ENCODE results near the gene ZNF544.
"Not testable (repeated sequence)": the region's sequence is repeated elsewhere in the genome, so short reads cannot be mapped to it uniquely, and the experiment has no call there.

Gene ZNF544

GRCh38 chr19:58229255-58229639, 533 bp downstream of the ZNF544 start:
- Histone ChIP-seq H3K27ac (ENCODE audit: low read depth, low read length) (peak overlapping the region; percentile 88), H2BK120ac (ENCODE audit: low read depth, low read length) (no peak overlapping the region)

GRCh38 chr19:58237324-58237723, 8.6 kb downstream of the ZNF544 start:
- H4K8ac ChIP-seq (ENCODE audit: low read depth, low read length): no peak overlapping the region
- no peak overlapping the region for H3K18ac ChIP-seq (ENCODE audit: low read length)
- H3K79me1 ChIP-seq (ENCODE audit: low read length): peaks cover 19% of the 10 kb centered on the region
- no peak overlapping the region for H3K9ac ChIP-seq (ENCODE audit: low read length)
- no peaks in the 10 kb centered on the region for H3K4me1 ChIP-seq (ENCODE audit: control insufficient read depth, low read depth, low read length)
- H3K56ac ChIP-seq (ENCODE audit: low read length): no peak overlapping the region
- no peak overlapping the region for H3K4me3 ChIP-seq (ENCODE audit: low read length)
- no peak overlapping the region for H3K23ac ChIP-seq (ENCODE audit: low read length)
- DNase-seq: no peak
- H3K27me3 ChIP-seq (ENCODE audit: insufficient read depth, low read length, poor library complexity): no peaks in the 10 kb centered on the region
- H3K79me2 ChIP-seq (ENCODE audit: control insufficient read depth, insufficient read depth, low read length): peaks cover 16% of the 10 kb centered on the region
- no peak overlapping the region for H3K27ac ChIP-seq (ENCODE audit: low read depth, low read length)
- no CpG with 5 or more reads among the region's 10 CpGs for WGBS (ENCODE audit: extremely low coverage, insufficient coverage, low lambda C conversion rate)
- no peak overlapping the region for H4K5ac ChIP-seq (ENCODE audit: low read length)
- no peak overlapping the region for H2BK120ac ChIP-seq (ENCODE audit: low read depth, low read length)
- H2AK5ac ChIP-seq (ENCODE audit: low read length): no peak overlapping the region
- no peak overlapping the region for H3K4ac ChIP-seq (ENCODE audit: low read depth, low read length)
- H3K36me3 ChIP-seq (ENCODE audit: control insufficient read depth, insufficient read depth, low read length): peaks cover 24% of the 10 kb centered on the region
- no peak overlapping the region for H3K4me2 ChIP-seq (ENCODE audit: low read length)
- no peak overlapping the region for H2BK15ac ChIP-seq (replicated peaks; ENCODE audit: low read depth)
- no peak overlapping the region for H2BK5ac ChIP-seq (ENCODE audit: low read length)

More at GRCh38 chr19:58229255-58229639, 533 bp downstream of the ZNF544 start:
- H2BK15ac ChIP-seq (replicated peaks; ENCODE audit: low read depth): no peak overlapping the region
- no peak overlapping the region for H4K8ac ChIP-seq (ENCODE audit: low read depth, low read length)
- H3K4ac ChIP-seq (ENCODE audit: low read depth, low read length): peak overlapping the region; percentile 94
- H3K4me2 ChIP-seq (ENCODE audit: low read length): peak overlapping the region; percentile 96
- DNase-seq: peak; percentile 76
- peak overlapping the region; percentile 96 for H3K56ac ChIP-seq (ENCODE audit: low read length)
- H3K27me3 ChIP-seq (ENCODE audit: insufficient read depth, low read length, poor library complexity): no peaks in the 10 kb centered on the region
- no peak overlapping the region for H2BK5ac ChIP-seq (ENCODE audit: low read length)
- peaks cover 24% of the 10 kb centered on the region for H3K79me1 ChIP-seq (ENCODE audit: low read length)
- H3K23ac ChIP-seq (ENCODE audit: low read length): peak overlapping the region; percentile 98
- peak overlapping the region; percentile 14 for H2AK5ac ChIP-seq (ENCODE audit: low read length)
- WGBS (ENCODE audit: extremely low coverage, insufficient coverage, low lambda C conversion rate): no CpG with 5 or more reads among the region's 13 CpGs
- peaks cover 9% of the 10 kb centered on the region for H3K4me1 ChIP-seq (ENCODE audit: control insufficient read depth, low read depth, low read length)
- peak overlapping the region; percentile 52 for H3K18ac ChIP-seq (ENCODE audit: low read length)
- H3K9ac ChIP-seq (ENCODE audit: low read length): peak overlapping the region; percentile 92
- peaks cover 22% of the 10 kb centered on the region for H3K79me2 ChIP-seq (ENCODE audit: control insufficient read depth, insufficient read depth, low read length)
- no peak overlapping the region for H4K5ac ChIP-seq (ENCODE audit: low read length)
- H3K4me3 ChIP-seq (ENCODE audit: low read length): peak overlapping the region; percentile 92
- H3K36me3 ChIP-seq (ENCODE audit: control insufficient read depth, insufficient read depth, low read length): peaks cover 21% of the 10 kb centered on the region

DNA sequence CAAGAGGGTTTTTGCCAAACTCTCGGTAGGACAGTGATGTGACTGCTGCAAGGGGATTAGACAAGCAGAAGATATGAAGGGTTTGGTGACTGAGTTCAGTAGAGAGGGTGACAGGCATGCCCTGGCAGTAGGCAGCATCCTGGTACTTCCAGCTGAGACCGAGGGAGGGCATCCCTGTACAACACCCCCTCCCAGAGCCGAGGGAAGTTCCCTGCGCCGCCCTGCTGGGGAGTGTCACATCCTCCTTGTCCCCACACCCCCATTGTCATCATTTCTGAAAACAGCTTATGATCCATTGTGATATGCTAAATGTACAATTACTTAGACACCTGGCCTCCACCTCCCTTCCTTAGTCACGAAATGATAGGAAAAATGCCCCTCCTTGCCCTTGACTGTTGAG, 14.6 kb downstream of the ZNF544 start:
- Histone ChIP-seq H3K27me3 (ENCODE audit: insufficient read depth, low read length, poor library complexity) (no peaks in the 10 kb centered on the region), H3K4me3 (ENCODE audit: low read length) (no peak overlapping the region), H3K79me2 (ENCODE audit: control insufficient read depth, insufficient read depth, low read length) (peaks cover 6% of the 10 kb centered on the region), H3K9ac (ENCODE audit: low read length) (no peak overlapping the region), H3K79me1 (ENCODE audit: low read length) (peaks cover 12% of the 10 kb centered on the region), H3K4me2 (ENCODE audit: low read length) (no peak overlapping the region), H2BK5ac (ENCODE audit: low read length) (no peak overlapping the region), H3K56ac (ENCODE audit: low read length) (no peak overlapping the region), H2BK120ac (ENCODE audit: low read depth, low read length) (no peak overlapping the region), H3K36me3 (ENCODE audit: control insufficient read depth, insufficient read depth, low read length) (peaks cover 38% of the 10 kb centered on the region), H4K5ac (ENCODE audit: low read length) (no peak overlapping the region), H3K4ac (ENCODE audit: low read depth, low read length) (no peak overlapping the region), H3K18ac (ENCODE audit: low read length) (no peak overlapping the region), H3K4me1 (ENCODE audit: control insufficient read depth, low read depth, low read length) (no peaks in the 10 kb centered on the region), H2BK15ac (replicated peaks; ENCODE audit: low read depth) (no peak overlapping the region), H4K8ac (ENCODE audit: low read depth, low read length) (no peak overlapping the region), H2AK5ac (ENCODE audit: low read length) (no peak overlapping the region), H3K23ac (ENCODE audit: low read length) (no peak overlapping the region), H3K27ac (ENCODE audit: low read depth, low read length) (no peak overlapping the region)
- WGBS (ENCODE audit: extremely low coverage, insufficient coverage, low lambda C conversion rate): no CpG with 5 or more reads among the region's 6 CpGs
- DNase-seq: no peak

DNA sequence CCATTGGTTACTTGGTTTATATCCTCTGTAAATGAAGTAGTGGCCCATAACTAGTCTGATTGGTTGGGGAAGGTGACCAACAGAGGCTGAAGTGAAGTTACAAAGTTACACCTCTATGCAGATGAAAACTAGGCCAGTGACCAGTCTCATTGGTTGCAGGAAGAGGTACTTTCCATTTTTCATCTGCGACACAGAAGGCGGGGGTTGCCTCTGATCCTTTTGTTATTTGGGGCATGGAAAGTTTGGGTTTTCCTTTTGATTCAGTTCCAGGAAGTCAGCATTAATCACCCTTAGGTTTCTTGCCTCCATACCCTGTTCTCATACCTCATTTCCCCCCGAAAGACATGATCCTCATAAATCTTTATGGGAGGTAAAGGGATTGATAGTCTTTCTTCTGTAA, 20.2 kb downstream of the ZNF544 start:
- no peak overlapping the region for H3K18ac ChIP-seq (ENCODE audit: low read length)
- no peak overlapping the region for H4K5ac ChIP-seq (ENCODE audit: low read length)
- no peaks in the 10 kb centered on the region for H3K79me2 ChIP-seq (ENCODE audit: control insufficient read depth, insufficient read depth, low read length)
- no peak overlapping the region for H2BK5ac ChIP-seq (ENCODE audit: low read length)
- no peak overlapping the region for H2BK120ac ChIP-seq (ENCODE audit: low read depth, low read length)
- no peak overlapping the region for H3K4ac ChIP-seq (ENCODE audit: low read depth, low read length)
- H3K27me3 ChIP-seq (ENCODE audit: insufficient read depth, low read length, poor library complexity): no peaks in the 10 kb centered on the region
- WGBS (ENCODE audit: extremely low coverage, insufficient coverage, low lambda C conversion rate): no CpG with 5 or more reads among the region's 3 CpGs
- H4K8ac ChIP-seq (ENCODE audit: low read depth, low read length): no peak overlapping the region
- H3K4me1 ChIP-seq (ENCODE audit: control insufficient read depth, low read depth, low read length): no peaks in the 10 kb centered on the region
- H3K4me3 ChIP-seq (ENCODE audit: low read length): peak overlapping the region; percentile 24
- no peak overlapping the region for H2BK15ac ChIP-seq (replicated peaks; ENCODE audit: low read depth)
- H2AK5ac ChIP-seq (ENCODE audit: low read length): no peak overlapping the region
- peaks cover 48% of the 10 kb centered on the region for H3K36me3 ChIP-seq (ENCODE audit: control insufficient read depth, insufficient read depth, low read length)
- H3K9ac ChIP-seq (ENCODE audit: low read length): no peak overlapping the region
- H3K27ac ChIP-seq (ENCODE audit: low read depth, low read length): no peak overlapping the region
- DNase-seq: no peak
- H3K56ac ChIP-seq (ENCODE audit: low read length): no peak overlapping the region
- no peak overlapping the region for H3K23ac ChIP-seq (ENCODE audit: low read length)
- no peaks in the 10 kb centered on the region for H3K79me1 ChIP-seq (ENCODE audit: low read length)
- no peak overlapping the region for H3K4me2 ChIP-seq (ENCODE audit: low read length)

DNA sequence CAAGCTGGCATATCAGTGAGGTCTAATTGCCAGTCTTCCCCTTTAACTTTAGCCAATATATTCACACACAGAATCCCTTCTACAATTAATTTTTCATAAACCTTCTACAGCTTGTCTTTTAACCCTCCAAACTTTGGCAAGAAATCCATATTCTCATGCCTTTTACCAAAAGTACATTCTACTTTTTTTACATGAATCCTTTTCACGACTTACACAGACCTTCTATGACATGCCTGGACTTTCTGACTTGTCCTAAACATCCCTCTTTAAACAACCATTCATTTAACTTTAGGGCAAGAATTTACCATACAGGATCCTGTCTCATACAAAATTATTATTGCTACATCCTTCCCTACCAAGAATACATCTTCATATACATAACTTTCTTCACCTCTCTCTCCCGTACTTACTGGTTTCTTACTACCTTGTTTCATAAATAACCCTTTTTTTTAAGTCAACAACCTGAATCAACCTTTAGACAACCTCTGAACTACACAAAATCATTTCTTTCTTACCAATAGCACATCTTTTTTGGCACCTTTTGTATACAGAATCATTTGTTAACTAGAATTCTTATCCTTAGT, 23.5 kb downstream of the ZNF544 start:
- H3K23ac ChIP-seq (ENCODE audit: low read length): no peak overlapping the region
- H3K18ac ChIP-seq (ENCODE audit: low read length): no peak overlapping the region
- no peaks in the 10 kb centered on the region for H3K79me1 ChIP-seq (ENCODE audit: low read length)
- H2BK120ac ChIP-seq (ENCODE audit: low read depth, low read length): no peak overlapping the region
- no peak overlapping the region for H2AK5ac ChIP-seq (ENCODE audit: low read length)
- no peaks in the 10 kb centered on the region for H3K4me1 ChIP-seq (ENCODE audit: control insufficient read depth, low read depth, low read length)
- H3K4me2 ChIP-seq (ENCODE audit: low read length): no peak overlapping the region
- no peak overlapping the region for H3K4ac ChIP-seq (ENCODE audit: low read depth, low read length)
- DNase-seq: peak; percentile 75
- peaks cover 43% of the 10 kb centered on the region for H3K36me3 ChIP-seq (ENCODE audit: control insufficient read depth, insufficient read depth, low read length)
- H3K27ac ChIP-seq (ENCODE audit: low read depth, low read length): no peak overlapping the region
- 100% methylated on average over 1 of the region's 2 CpGs for WGBS (ENCODE audit: extremely low coverage, insufficient coverage, low lambda C conversion rate)
- no peak overlapping the region for H4K5ac ChIP-seq (ENCODE audit: low read length)
- H3K79me2 ChIP-seq (ENCODE audit: control insufficient read depth, insufficient read depth, low read length): no peaks in the 10 kb centered on the region
- H2BK5ac ChIP-seq (ENCODE audit: low read length): no peak overlapping the region
- H3K56ac ChIP-seq (ENCODE audit: low read length): no peak overlapping the region
- no peaks in the 10 kb centered on the region for H3K27me3 ChIP-seq (ENCODE audit: insufficient read depth, low read length, poor library complexity)
- H2BK15ac ChIP-seq (replicated peaks; ENCODE audit: low read depth): no peak overlapping the region
- no peak overlapping the region for H3K9ac ChIP-seq (ENCODE audit: low read length)
- H3K4me3 ChIP-seq (ENCODE audit: low read length): peak overlapping the region; percentile 22
- no peak overlapping the region for H4K8ac ChIP-seq (ENCODE audit: low read depth, low read length)

DNA sequence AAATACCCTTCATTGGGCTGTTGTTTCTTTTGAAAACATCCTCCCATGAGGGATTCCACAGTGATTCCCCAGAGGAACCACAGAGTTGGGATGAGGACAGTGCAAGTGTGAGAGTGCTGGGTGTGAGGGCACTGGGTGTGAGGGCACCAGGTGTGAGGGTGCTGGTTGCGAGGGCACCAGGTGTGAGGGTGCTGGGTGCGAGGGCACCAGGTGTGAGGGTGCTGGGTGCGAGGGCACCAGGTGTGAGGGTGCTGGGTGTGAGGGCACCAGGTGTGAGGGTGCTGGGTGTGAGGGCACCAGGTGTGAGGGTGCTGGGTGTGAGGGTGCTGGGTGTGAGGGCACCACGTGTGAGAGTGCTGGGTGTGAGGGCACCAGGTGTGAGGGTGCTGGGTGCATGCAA, 29.5 kb downstream of the ZNF544 start:
- H2BK120ac ChIP-seq (ENCODE audit: low read depth, low read length); H3K4me1 ChIP-seq (ENCODE audit: control insufficient read depth, low read depth, low read length); H3K18ac ChIP-seq (ENCODE audit: low read length); H2BK15ac ChIP-seq (replicated peaks; ENCODE audit: low read depth); H3K79me2 ChIP-seq (ENCODE audit: control insufficient read depth, insufficient read depth, low read length); H2BK5ac ChIP-seq (ENCODE audit: low read length); H3K4me2 ChIP-seq (ENCODE audit: low read length); H3K27ac ChIP-seq (ENCODE audit: low read depth, low read length); H4K5ac ChIP-seq (ENCODE audit: low read length); H3K56ac ChIP-seq (ENCODE audit: low read length); DNase-seq; H3K4ac ChIP-seq (ENCODE audit: low read depth, low read length); H3K9ac ChIP-seq (ENCODE audit: low read length); H3K27me3 ChIP-seq (ENCODE audit: insufficient read depth, low read length, poor library complexity); H2AK5ac ChIP-seq (ENCODE audit: low read length); H4K8ac ChIP-seq (ENCODE audit: low read depth, low read length); H3K23ac ChIP-seq (ENCODE audit: low read length); H3K79me1 ChIP-seq (ENCODE audit: low read length): not testable (repeated sequence)
- Histone ChIP-seq H3K4me3 (ENCODE audit: low read length) (peak overlapping the region; percentile 4), H3K36me3 (ENCODE audit: control insufficient read depth, insufficient read depth, low read length) (peaks cover 51% of the 10 kb centered on the region)
- WGBS (ENCODE audit: extremely low coverage, insufficient coverage, low lambda C conversion rate): no CpG with 5 or more reads among the region's 4 CpGs

Data from mesendoderm (in vitro differentiated cells).